ENCODE measurements around the gene BLNK. TPM values are rescaled to one million over a fixed set of nuclear protein-coding genes. Genes with fewer than 3 reads are reported as not detected.

BLNK gene
- total RNA-seq, 1 experiment from 2014 or later: not detected

GRCh38 chr10:96292971-96293920 is 21.9 kb upstream of the BLNK start:
- Histone ChIP-seq H3K4me3 (ENCODE audit: low read depth, low read length, poor library complexity, severe bottlenecking) (no peak overlapping the region), H3K27me3 (replicated peaks; ENCODE audit: insufficient read depth, low read depth, low read length, poor library complexity) (peaks cover 46% of the 10 kb centered on the region), H3K4me1 (ENCODE audit: insufficient read depth, low read length, poor library complexity, severe bottlenecking) (no peaks in the 10 kb centered on the region), H3K27ac (ENCODE audit: low read depth, low read length, poor library complexity, severe bottlenecking) (no peak overlapping the region), H3K36me3 (ENCODE audit: insufficient read depth, low read length, poor library complexity, severe bottlenecking) (no peaks in the 10 kb centered on the region), H3K9me3 (ENCODE audit: low read depth, low read length, poor library complexity, severe bottlenecking) (no peaks in the 10 kb centered on the region)
- DNase-seq (ENCODE audit: low spot score): peak; percentile 48
- TF ChIP-seq EZH2 (IDR thresholded peaks at IDR 0.05; ENCODE audit: borderline replicate concordance, low read depth, low read length, poor library complexity, severe bottlenecking) (no peak), CTCF (conservative IDR thresholded peaks at IDR 0.05; ENCODE audit: low read depth, low read length) (peak; percentile 65)
- no TSS peak for BruUV-seq (replicated peaks)
- ChIA-PET CTCF (interaction anchor here (0.7 to 1.6 kb wide), 3 partner anchors 64 to 276 kb away, joined by 5 to 12 read pairs (median 5); no protein-coding TSS in a partner anchor), POLR2A (ENCODE audit: low non-redundant PET) (no interaction called here)
- intact Hi-C loops (cut with micrococcal nuclease; ENCODE audit: unreplicated experiment): loop anchor here (1.0 kb wide), 2 partner anchors 65 to 276 kb away; no protein-coding TSS in a partner anchor

GRCh38 chr10:96290368-96291133 is 19.2 kb upstream of the BLNK start:
- Histone ChIP-seq H3K36me3 (ENCODE audit: insufficient read depth, low read length, poor library complexity, severe bottlenecking) (no peaks in the 10 kb centered on the region), H3K4me1 (ENCODE audit: insufficient read depth, low read length, poor library complexity, severe bottlenecking) (no peaks in the 10 kb centered on the region), H3K9me3 (ENCODE audit: low read depth, low read length, poor library complexity, severe bottlenecking) (no peaks in the 10 kb centered on the region), H3K4me3 (ENCODE audit: low read depth, low read length, poor library complexity, severe bottlenecking) (no peak overlapping the region), H3K27ac (ENCODE audit: low read depth, low read length, poor library complexity, severe bottlenecking) (no peak overlapping the region), H3K27me3 (replicated peaks; ENCODE audit: insufficient read depth, low read depth, low read length, poor library complexity) (peaks cover 39% of the 10 kb centered on the region)
- no peak for TF ChIP-seq EZH2 (IDR thresholded peaks at IDR 0.05; ENCODE audit: borderline replicate concordance, low read depth, low read length, poor library complexity, severe bottlenecking)
- TF ChIP-seq CTCF (conservative IDR thresholded peaks at IDR 0.05; ENCODE audit: low read depth, low read length): no peak
- no peak for DNase-seq (ENCODE audit: low spot score)
- intact Hi-C loops (cut with micrococcal nuclease; ENCODE audit: unreplicated experiment): no loop called here
- CTCF ChIA-PET: interaction anchor here (0.7 kb wide), 1 partner anchor 61 kb away, joined by 4 read pairs; no protein-coding TSS in a partner anchor
- BruUV-seq (replicated peaks): no TSS peak
- POLR2A ChIA-PET (ENCODE audit: low non-redundant PET): interaction anchor here (0.6 kb wide), 1 partner anchor 161 kb away, joined by 3 read pairs; no protein-coding TSS in a partner anchor

- H3K9me3 ChIP-seq (ENCODE audit: low read depth, low read length, poor library complexity, severe bottlenecking): no peaks in the 10 kb centered on the region
- intact Hi-C loops (cut with micrococcal nuclease; ENCODE audit: unreplicated experiment): no loop called here
- CTCF ChIA-PET: no interaction called here
- TF ChIP-seq EZH2 (IDR thresholded peaks at IDR 0.05; ENCODE audit: borderline replicate concordance, low read depth, low read length, poor library complexity, severe bottlenecking): no peak
- no peak for TF ChIP-seq CTCF (conservative IDR thresholded peaks at IDR 0.05; ENCODE audit: low read depth, low read length)
- H3K27ac ChIP-seq (ENCODE audit: low read depth, low read length, poor library complexity, severe bottlenecking): no peak overlapping the region
- no peaks in the 10 kb centered on the region for H3K36me3 ChIP-seq (ENCODE audit: insufficient read depth, low read length, poor library complexity, severe bottlenecking)
- BruUV-seq (replicated peaks): no TSS peak
- POLR2A ChIA-PET (ENCODE audit: low non-redundant PET): no interaction called here
- H3K4me1 ChIP-seq (ENCODE audit: insufficient read depth, low read length, poor library complexity, severe bottlenecking): no peaks in the 10 kb centered on the region
- no peak overlapping the region for H3K4me3 ChIP-seq (ENCODE audit: low read depth, low read length, poor library complexity, severe bottlenecking)
- H3K27me3 ChIP-seq (replicated peaks; ENCODE audit: insufficient read depth, low read depth, low read length, poor library complexity): peaks cover 38% of the 10 kb centered on the region
- no peak for DNase-seq (ENCODE audit: low spot score)
Measured at GRCh38 chr10:96289218-96289910, 18.0 kb upstream of the BLNK start.

Measured in A673 (cell line).